Measurements from ENCODE around the gene MRPL58. TPM values are rescaled to one million over a fixed set of nuclear protein-coding genes. Genes with fewer than 3 reads are reported as not detected.

The MRPL58 gene
- polyA plus RNA-seq, 1 donor = 24.1 TPM

DNA sequence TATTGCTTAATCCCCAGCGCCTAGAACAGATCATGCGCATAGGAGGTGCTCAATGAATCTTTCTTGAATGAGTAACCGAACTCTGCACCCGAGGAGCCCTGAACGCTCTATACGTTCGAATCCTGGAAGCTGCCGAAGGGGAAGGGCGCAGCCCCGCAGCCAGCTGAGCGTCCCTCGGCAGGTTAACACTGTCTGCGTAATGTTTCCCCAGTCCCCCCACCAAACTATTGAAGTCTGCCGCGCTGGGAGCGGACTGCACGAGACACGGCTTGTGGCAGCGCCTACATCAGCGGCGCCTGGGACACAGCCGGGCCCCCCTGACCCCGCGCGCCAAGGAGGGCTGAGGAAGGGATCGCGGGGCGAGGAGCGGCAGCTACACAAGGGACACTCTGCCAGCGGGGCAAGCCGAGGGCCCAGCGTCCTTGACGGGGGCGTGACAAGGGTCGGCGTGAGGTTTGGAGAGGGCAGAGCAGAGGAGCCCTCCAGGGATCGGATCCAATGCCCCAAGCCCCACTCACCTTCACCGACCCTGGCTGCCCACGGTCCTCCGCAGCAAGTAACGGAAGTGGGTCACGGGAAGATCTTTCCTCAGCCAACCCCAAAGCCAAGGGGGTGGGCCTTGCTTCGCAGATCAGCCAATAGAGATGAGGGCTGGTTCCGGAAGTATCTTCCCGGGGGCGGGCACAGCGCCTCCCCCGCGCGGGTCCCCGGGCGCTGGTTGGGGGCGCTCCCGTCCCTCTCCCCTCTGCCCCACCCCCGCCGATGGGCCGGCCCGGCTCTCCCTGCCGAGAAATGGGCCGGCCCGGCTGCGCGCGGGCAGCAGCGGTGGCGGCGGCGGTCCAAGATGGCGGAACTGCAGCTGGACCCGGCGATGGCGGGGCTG, 34.2 kb downstream of the MRPL58 start, which contains the start of the genes ATP5PD and KCTD2:
ATP5PD (minus strand) TSS at position 563 of the 883 bp plus-strand sequence. CDS start 4,319 bp downstream, outside the sequence.
KCTD2 (plus strand) TSS at position 819 of the 883 bp plus-strand sequence; CDS start at position 845, 26 bp downstream.
- peak within 1 kb of the TSS; percentile 99 for H3K4me3 ChIP-seq (ENCODE audit: low read length)
- no CpG with 5 or more reads among the region's 72 CpGs for WGBS (ENCODE audit: insufficient coverage, low lambda C conversion rate)
- H3K27ac ChIP-seq (ENCODE audit: low read length) = peak within 1 kb of the TSS; percentile 95
- H3K9me3 ChIP-seq (ENCODE audit: control insufficient read depth, low read depth, low read length) = peaks cover 3% of the 10 kb centered on the region
- peaks cover 11% of the 10 kb centered on the region for H3K4me1 ChIP-seq (ENCODE audit: control insufficient read depth, insufficient read depth, low read length)
- peak; percentile 97 to 98 for DNase-seq
- H3K27me3 ChIP-seq (ENCODE audit: control insufficient read depth, insufficient read depth, low read length) = no peaks in the 10 kb centered on the region
- peaks cover 8% of the 10 kb centered on the region for H3K36me3 ChIP-seq (ENCODE audit: control insufficient read depth, insufficient read depth, low read length)

DNA sequence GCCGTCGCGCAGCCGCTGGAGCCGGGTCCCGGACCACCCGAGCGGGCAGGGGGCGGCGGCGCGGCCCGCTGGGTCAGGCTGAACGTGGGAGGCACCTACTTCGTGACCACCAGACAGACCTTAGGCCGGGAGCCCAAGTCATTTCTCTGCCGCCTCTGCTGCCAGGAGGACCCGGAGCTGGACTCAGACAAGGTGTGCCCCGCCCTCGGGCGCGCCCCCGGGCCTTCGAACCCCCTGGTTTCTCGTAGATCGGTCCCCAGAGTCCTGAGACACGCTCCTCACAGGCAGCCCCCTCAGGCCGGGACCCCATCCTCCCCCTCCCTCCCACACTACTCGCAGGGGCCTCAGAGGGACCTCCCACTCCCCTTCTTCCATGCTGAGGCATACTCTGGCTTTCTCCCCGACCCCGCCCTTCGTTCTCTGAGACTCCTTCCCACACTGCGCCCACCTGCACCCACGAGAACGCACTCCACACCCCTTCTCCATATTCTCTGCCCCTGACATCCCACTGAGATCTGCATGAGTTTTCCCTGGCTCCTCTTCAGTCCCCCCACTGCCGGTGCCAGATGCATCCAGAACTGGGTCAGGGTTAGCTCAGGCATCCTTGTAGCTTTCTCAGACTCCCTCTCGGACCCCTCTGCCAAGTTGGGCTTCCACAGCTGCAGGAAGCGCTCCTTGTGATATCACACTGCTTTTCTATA, 35.1 kb downstream of the MRPL58 start:
- peak overlapping the region; percentile 79 for H3K4me3 ChIP-seq (ENCODE audit: low read length)
- WGBS (ENCODE audit: insufficient coverage, low lambda C conversion rate) = 0% methylated on average over 2 of the region's 38 CpGs
- H3K27me3 ChIP-seq (ENCODE audit: control insufficient read depth, insufficient read depth, low read length) = no peaks in the 10 kb centered on the region

DNA sequence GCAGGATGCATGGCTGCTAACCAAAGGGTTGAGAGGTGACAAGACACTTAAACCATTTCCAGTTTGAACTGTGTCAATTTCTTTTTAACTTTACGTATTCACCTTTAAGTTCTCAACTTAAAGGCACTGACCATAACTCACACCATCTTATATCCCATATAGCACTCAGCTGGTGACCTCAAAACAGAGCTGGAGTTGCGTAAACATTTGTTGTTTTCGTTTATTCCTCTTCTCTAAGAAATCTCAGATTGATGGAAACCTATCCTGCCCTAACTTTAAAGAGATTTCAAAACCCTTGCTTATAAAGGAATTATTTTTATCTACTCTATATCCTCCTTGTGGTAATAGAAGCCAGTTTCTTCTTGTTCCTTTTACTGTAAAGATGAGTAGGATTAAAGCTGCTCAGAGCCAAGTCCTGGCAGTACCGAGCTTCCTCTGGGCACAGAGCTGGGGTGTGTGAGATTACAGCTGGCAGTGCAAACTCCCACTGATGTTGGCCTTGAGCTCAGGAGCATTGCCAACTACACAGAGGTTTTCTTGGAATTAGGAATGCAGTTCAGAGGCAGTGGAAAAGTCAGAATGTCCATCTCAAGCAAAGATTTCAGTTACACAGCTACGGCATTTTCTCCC, 35.9 kb downstream of the MRPL58 start:
- no peaks in the 10 kb centered on the region for H3K27me3 ChIP-seq (ENCODE audit: control insufficient read depth, insufficient read depth, low read length)
- H3K4me3 ChIP-seq (ENCODE audit: low read length) = peak overlapping the region; percentile 79
- WGBS (ENCODE audit: insufficient coverage, low lambda C conversion rate) = 0% methylated on average over 1 of the region's 5 CpGs
- peaks cover 14% of the 10 kb centered on the region for H3K36me3 ChIP-seq (ENCODE audit: control insufficient read depth, insufficient read depth, low read length)
- H3K9me3 ChIP-seq (ENCODE audit: control insufficient read depth, low read depth, low read length) = peaks cover 3% of the 10 kb centered on the region
- H3K27ac ChIP-seq (ENCODE audit: low read length) = no peak overlapping the region
- no peak for DNase-seq
- H3K4me1 ChIP-seq (ENCODE audit: control insufficient read depth, insufficient read depth, low read length) = peaks cover 11% of the 10 kb centered on the region

More for the DNA sequence above, 35.1 kb downstream of the MRPL58 start:
- peaks cover 7% of the 10 kb centered on the region for H3K36me3 ChIP-seq (ENCODE audit: control insufficient read depth, insufficient read depth, low read length)
- DNase-seq = peak in 1 of 2 donors; percentile 41
- H3K9me3 ChIP-seq (ENCODE audit: control insufficient read depth, low read depth, low read length) = peaks cover 3% of the 10 kb centered on the region
- H3K4me1 ChIP-seq (ENCODE audit: control insufficient read depth, insufficient read depth, low read length) = peaks cover 11% of the 10 kb centered on the region
- H3K27ac ChIP-seq (ENCODE audit: low read length) = peak overlapping the region; percentile 8

DNA sequence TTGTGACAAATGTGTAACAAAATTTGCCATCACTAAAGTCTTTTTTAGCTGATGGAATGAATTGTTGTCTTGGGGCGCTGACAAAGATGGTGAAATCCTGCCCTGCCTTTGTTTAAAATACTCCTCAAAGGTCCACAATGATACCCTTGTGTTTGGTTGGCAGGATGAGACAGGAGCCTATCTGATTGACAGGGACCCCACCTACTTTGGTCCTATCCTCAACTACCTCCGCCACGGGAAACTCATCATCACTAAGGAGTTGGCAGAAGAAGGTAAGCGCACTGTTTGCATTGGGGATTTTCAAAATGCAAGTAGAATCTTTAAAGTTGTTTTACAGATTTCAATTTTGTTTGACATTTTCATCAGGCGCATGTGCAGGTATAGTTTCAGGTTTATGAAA, 36.6 kb downstream of the MRPL58 start:
- no peak overlapping the region for H3K27ac ChIP-seq (ENCODE audit: low read length)
- peaks cover 11% of the 10 kb centered on the region for H3K4me1 ChIP-seq (ENCODE audit: control insufficient read depth, insufficient read depth, low read length)
- peaks cover 20% of the 10 kb centered on the region for H3K36me3 ChIP-seq (ENCODE audit: control insufficient read depth, insufficient read depth, low read length)
- H3K4me3 ChIP-seq (ENCODE audit: low read length) = no peak overlapping the region
- DNase-seq = no peak
- no peaks in the 10 kb centered on the region for H3K27me3 ChIP-seq (ENCODE audit: control insufficient read depth, insufficient read depth, low read length)
- H3K9me3 ChIP-seq (ENCODE audit: control insufficient read depth, low read depth, low read length) = peaks cover 3% of the 10 kb centered on the region
- 100% methylated on average over 1 of the region's 5 CpGs for WGBS (ENCODE audit: insufficient coverage, low lambda C conversion rate)

DNA sequence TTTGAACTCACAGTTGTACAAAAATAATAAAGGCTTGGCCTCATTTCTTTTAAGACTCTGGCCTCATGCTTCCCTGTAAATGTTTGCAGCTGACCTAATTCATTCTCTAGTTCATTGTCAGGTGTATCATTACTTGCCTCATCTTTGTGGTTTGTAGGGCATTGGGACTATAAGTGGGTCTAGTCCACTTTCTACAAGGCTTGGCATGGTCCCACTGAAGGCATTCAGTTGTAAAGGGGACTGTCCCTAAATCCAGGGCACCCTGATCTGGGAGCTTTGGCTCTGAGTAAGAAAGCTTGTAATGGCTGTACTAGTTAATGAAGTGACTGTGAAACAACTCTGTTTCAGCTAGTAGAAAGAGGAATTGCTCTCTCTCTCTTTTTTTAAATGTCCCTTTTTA, 37.2 kb downstream of the MRPL58 start:
- peaks cover 3% of the 10 kb centered on the region for H3K9me3 ChIP-seq (ENCODE audit: control insufficient read depth, low read depth, low read length)
- H3K27me3 ChIP-seq (ENCODE audit: control insufficient read depth, insufficient read depth, low read length) = no peaks in the 10 kb centered on the region
- DNase-seq = no peak
- no peak overlapping the region for H3K27ac ChIP-seq (ENCODE audit: low read length)
- peaks cover 25% of the 10 kb centered on the region for H3K36me3 ChIP-seq (ENCODE audit: control insufficient read depth, insufficient read depth, low read length)
- H3K4me1 ChIP-seq (ENCODE audit: control insufficient read depth, insufficient read depth, low read length) = peaks cover 11% of the 10 kb centered on the region
- no peak overlapping the region for H3K4me3 ChIP-seq (ENCODE audit: low read length)

DNA sequence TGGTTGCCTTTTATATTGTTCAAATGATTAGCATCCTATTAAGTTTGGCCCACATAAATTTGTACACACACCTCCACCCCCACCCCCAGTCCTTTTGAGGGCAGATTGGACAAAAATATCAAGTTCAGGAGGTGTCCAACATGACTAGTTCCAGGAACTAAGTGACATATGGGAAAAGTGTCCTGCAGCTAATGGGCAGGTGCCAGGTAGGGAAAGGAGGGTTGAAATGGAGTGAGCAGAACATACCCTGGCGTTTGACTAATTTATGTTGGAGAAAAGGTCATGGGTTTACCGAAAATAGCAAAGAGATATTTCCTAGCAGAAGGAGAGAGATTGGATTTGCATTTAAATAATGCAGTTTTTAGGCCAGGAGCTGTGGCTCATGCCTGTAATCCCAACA, 39.5 kb downstream of the MRPL58 start:
- DNase-seq = no peak
- H3K4me3 ChIP-seq (ENCODE audit: low read length) = no peak overlapping the region
- no CpG with 5 or more reads among the region's 2 CpGs for WGBS (ENCODE audit: insufficient coverage, low lambda C conversion rate)
- H3K36me3 ChIP-seq (ENCODE audit: control insufficient read depth, insufficient read depth, low read length) = peaks cover 35% of the 10 kb centered on the region
- no peak overlapping the region for H3K27ac ChIP-seq (ENCODE audit: low read length)
- H3K27me3 ChIP-seq (ENCODE audit: control insufficient read depth, insufficient read depth, low read length) = no peaks in the 10 kb centered on the region
- no peaks in the 10 kb centered on the region for H3K9me3 ChIP-seq (ENCODE audit: control insufficient read depth, low read depth, low read length)
- H3K4me1 ChIP-seq (ENCODE audit: control insufficient read depth, insufficient read depth, low read length) = peaks cover 11% of the 10 kb centered on the region

DNA sequence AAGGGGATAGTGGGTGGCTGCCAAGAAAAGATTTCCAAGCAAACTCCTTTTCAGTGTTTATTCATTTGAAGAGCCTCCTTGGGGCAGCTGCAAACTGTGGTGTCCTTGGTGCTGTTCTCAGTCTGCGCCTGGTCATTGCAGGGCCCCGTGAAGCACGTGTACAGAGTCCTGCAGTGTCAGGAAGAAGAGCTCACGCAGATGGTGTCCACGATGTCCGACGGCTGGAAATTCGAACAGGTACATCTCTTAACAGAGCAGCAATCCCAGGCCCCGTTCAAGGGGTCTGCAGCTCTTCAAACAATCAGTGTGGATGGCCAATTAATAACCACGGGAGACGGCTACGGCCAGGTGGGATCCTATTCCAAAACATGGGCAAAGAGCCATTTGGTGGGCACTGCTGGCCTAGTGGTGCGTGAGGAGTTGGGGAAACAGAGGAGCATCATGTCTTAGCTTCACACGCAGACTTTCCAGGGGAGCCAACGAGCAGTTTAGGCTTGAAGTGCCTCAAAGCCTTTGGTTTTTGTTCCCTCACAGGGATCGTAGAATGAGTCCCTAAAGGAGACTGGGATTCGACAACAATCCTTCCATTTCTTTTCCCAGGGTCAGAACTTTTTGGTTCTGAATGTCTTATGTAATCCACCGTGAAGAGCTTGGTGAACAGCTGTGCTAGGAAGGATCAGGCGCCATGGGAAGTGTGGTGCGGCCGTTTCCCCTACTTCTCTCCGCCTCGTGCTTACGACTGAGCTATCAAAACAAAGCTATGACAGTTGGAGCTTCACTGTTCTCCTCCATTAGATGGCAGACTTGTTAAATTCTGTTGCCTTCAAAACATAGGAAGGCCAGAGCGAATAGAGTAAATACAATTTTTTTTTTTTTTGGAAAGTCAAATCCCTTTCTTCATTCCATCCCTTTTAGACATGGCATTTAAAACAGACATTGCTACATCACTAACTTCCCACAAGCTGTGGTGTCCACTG, 47.2 kb downstream of the MRPL58 start:
- Histone ChIP-seq H3K9me3 (ENCODE audit: control insufficient read depth, low read depth, low read length) (no peaks in the 10 kb centered on the region), H3K4me3 (ENCODE audit: low read length) (no peak overlapping the region), H3K27me3 (ENCODE audit: control insufficient read depth, insufficient read depth, low read length) (no peaks in the 10 kb centered on the region), H3K4me1 (ENCODE audit: control insufficient read depth, insufficient read depth, low read length) (no peaks in the 10 kb centered on the region), H3K27ac (ENCODE audit: low read length) (peak overlapping the region; percentile 9), H3K36me3 (ENCODE audit: control insufficient read depth, insufficient read depth, low read length) (peaks cover 56% of the 10 kb centered on the region)
- no CpG with 5 or more reads among the region's 25 CpGs for WGBS (ENCODE audit: insufficient coverage, low lambda C conversion rate)
- DNase-seq = peak in 1 of 2 donors; percentile 57

DNA sequence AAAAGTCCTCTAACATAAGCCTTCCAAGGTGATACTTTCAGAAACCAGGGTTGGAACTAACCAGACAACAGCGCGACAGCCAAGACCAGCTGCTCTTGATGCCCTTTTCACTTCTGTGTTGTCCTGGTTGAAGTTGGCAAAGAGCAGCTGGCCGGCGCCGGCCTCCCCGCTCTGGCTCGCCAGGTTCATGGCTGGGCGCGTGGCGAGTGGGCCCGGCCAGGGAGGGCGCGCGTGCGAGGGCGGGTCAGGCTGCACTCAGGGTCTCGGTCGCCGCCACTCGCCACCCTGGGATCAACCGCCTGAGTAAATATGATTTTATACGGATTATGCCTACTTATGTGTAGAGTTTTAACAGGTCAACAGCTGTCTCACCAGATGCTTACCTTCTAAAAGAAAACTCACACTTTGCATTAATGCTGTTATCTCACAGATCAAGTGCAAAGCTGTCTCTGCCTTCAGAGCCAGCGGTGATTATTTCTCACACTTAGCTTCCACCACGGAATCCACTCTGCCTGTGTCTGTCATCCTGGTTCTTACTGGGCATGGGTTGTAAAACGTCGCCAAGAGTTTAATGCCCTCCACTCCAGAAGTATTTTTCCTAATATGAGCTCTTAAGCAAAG, 48.1 kb downstream of the MRPL58 start:
- Histone ChIP-seq H3K36me3 (ENCODE audit: control insufficient read depth, insufficient read depth, low read length) (peaks cover 55% of the 10 kb centered on the region), H3K27ac (ENCODE audit: low read length) (no peak overlapping the region)

DNA sequence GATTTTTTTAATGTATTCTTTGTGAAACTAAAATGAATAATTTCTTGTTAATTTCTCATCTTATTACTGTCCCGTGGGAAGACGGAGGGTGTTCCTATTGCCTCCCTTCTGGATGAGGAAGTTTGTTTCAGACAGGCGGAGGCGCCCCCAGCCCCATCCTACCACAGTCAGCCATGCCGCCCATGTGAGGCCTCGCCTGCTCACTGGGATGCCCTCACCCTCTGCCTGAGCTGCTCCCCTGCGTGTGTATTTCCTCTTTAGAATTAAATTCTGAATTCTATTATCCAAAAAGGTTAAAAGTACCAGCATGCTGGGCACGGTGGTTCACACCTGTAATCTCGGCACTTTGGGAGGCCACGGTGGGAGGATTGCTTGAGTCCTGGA, 48.6 kb downstream of the MRPL58 start:
- Histone ChIP-seq H3K4me3 (ENCODE audit: low read length) (no peak overlapping the region), H3K4me1 (ENCODE audit: control insufficient read depth, insufficient read depth, low read length) (no peaks in the 10 kb centered on the region), H3K9me3 (ENCODE audit: control insufficient read depth, low read depth, low read length) (no peaks in the 10 kb centered on the region), H3K27ac (ENCODE audit: low read length) (no peak overlapping the region), H3K36me3 (ENCODE audit: control insufficient read depth, insufficient read depth, low read length) (peaks cover 52% of the 10 kb centered on the region), H3K27me3 (ENCODE audit: control insufficient read depth, insufficient read depth, low read length) (no peaks in the 10 kb centered on the region)
- no peak for DNase-seq
- no CpG with 5 or more reads among the region's 10 CpGs for WGBS (ENCODE audit: insufficient coverage, low lambda C conversion rate)

More for the DNA sequence above, 48.1 kb downstream of the MRPL58 start:
- Histone ChIP-seq H3K27me3 (ENCODE audit: control insufficient read depth, insufficient read depth, low read length) (no peaks in the 10 kb centered on the region), H3K4me3 (ENCODE audit: low read length) (no peak overlapping the region), H3K4me1 (ENCODE audit: control insufficient read depth, insufficient read depth, low read length) (no peaks in the 10 kb centered on the region), H3K9me3 (ENCODE audit: control insufficient read depth, low read depth, low read length) (no peaks in the 10 kb centered on the region)
- 90% methylated on average over 2 of the region's 26 CpGs for WGBS (ENCODE audit: insufficient coverage, low lambda C conversion rate)
- no peak for DNase-seq
